A673 (cell line): ENCODE results near the gene ERF. TPM values are rescaled to one million over a fixed set of nuclear protein-coding genes. Genes with fewer than 3 reads are reported as not detected.
A peak's percentile ranks its signal among the peaks of the same experiment; 100 is the strongest.

Source experiments
- BruUV-seq: library from RNA; stranded (reverse); fragments of 400-500 nt; replicated peaks from 2 replicates; lab custom pipeline; 2021; lab: Mats Ljungman, UMichigan
- CTCF ChIA-PET: fragments of 300-600 bp; sonication (Branson Sonifier 250); formaldehyde crosslinking; loops from one replicate; lab custom pipeline; 2022; ENCODE audit warnings: antibody characterized with exemption; lab: Charles Lee
- POLR2A ChIA-PET: fragments of 300-600 bp; sonication (Branson Sonifier 250); formaldehyde crosslinking; loops from one replicate; lab custom pipeline; 2022; ENCODE audit warnings: antibody characterized with exemption; ENCODE audit not compliant: low non-redundant PET; lab: Charles Lee
- DNase-seq: peaks from one replicate; pipeline ENCODE4 v3.0.0-alpha.2; 2015; ENCODE audit warnings: low spot score
- H3K27ac ChIP-seq: fragments of 200-600 bp; sonication (generic); 2 replicates; pipeline ENCODE4 v1.5.1; 2016; ENCODE audit warnings: mixed run types, low read depth, mild to moderate bottlenecking, mixed read lengths, antibody characterized with exemption, low read length; ENCODE audit not compliant: poor library complexity, severe bottlenecking
- H3K27me3 ChIP-seq: fragments of 200-600 bp; sonication (generic); replicated peaks from 2 replicates; pipeline ENCODE4 v1.6.1; 2017; ENCODE audit warnings: mixed run types, low read depth, mild to moderate bottlenecking, mixed read lengths, antibody characterized with exemption, low read length; ENCODE audit not compliant: insufficient read depth, poor library complexity
- H3K36me3 ChIP-seq: fragments of 200-600 bp; sonication (generic); 2 replicates; pipeline ENCODE4 v1.6.1; 2016; ENCODE audit warnings: mixed run types, mild to moderate bottlenecking, mixed read lengths, antibody characterized with exemption, low read length; ENCODE audit not compliant: insufficient read depth, poor library complexity, severe bottlenecking
- H3K4me1 ChIP-seq: fragments of 200-600 bp; sonication (generic); 2 replicates; pipeline ENCODE4 v1.6.1; 2017; ENCODE audit warnings: mixed run types, mild to moderate bottlenecking, mixed read lengths, antibody characterized with exemption, low read length; ENCODE audit not compliant: insufficient read depth, poor library complexity, severe bottlenecking
- H3K4me3 ChIP-seq: fragments of 200-600 bp; sonication (generic); 2 replicates; pipeline ENCODE4 v1.5.1; 2016; ENCODE audit warnings: low read depth, mixed run types, mild to moderate bottlenecking, mixed read lengths, low read length; ENCODE audit not compliant: poor library complexity, severe bottlenecking
- H3K9me3 ChIP-seq: fragments of 200-600 bp; sonication (generic); 2 replicates; pipeline ENCODE4 v1.6.1; 2016; ENCODE audit warnings: mixed run types, low read depth, mild to moderate bottlenecking, mixed read lengths, antibody characterized with exemption, low read length; ENCODE audit not compliant: poor library complexity, severe bottlenecking
- CTCF ChIP-seq: fragments of 300-800, 200-600 bp; sonication (generic); conservative IDR thresholded peaks from 2 replicates; pipeline ENCODE4 v1.5.1; 2017; ENCODE audit warnings: low read depth, mild to moderate bottlenecking, antibody characterized with exemption, low read length, moderate library complexity, mixed read lengths
- EZH2 ChIP-seq: fragments of 200-600 bp; sonication (generic); IDR thresholded peaks from 2 replicates; pipeline ENCODE4 v1.6.1; 2017; ENCODE audit warnings: borderline replicate concordance, low read depth, mild to moderate bottlenecking, mixed read lengths, antibody characterized with exemption, low read length; ENCODE audit not compliant: poor library complexity, severe bottlenecking
- intact Hi-C: fragments of 100-400 bp; cut with micrococcal nuclease; formaldehyde crosslinking; loops from one replicate; pipeline ENCODE4 v1.10.0; 2022; ENCODE audit not compliant: unreplicated experiment
- total RNA-seq: library from RNA; stranded (reverse); gene quantifications from 2 replicates; pipeline ENCODE4 v1.2.3, GENCODE V29; 2021

The ERF gene
- total RNA-seq, 1 experiment from 2014 or later: 164 TPM

DNA sequence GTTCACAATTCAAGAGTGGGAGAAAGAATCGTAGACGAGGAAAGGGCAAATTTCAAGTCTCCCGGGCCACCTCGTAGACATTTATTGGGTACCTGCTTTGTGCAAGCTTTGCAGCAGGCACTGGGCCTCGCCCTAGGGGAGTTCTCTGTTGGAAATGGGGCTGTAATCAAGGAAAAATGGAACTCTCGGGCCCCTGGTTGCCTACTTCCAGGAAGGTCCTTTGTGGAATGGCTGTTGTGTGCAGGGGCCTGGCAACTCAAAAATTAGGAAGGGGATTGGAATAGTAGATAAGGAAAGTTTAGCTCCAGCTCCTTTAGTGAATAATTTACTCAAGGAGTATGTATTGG lies 34.2 kb downstream of the ERF start:
- DNase-seq: no peak
- Histone ChIP-seq H3K27me3 (no peaks in the 10 kb centered on the region), H3K36me3 (peaks cover 18% of the 10 kb centered on the region), H3K4me1 (peaks cover 31% of the 10 kb centered on the region), H3K27ac (peak overlapping the region; percentile 77), H3K9me3 (no peaks in the 10 kb centered on the region), H3K4me3 (peak overlapping the region; percentile 87)
- BruUV-seq: no TSS peak
- intact Hi-C loops: no loop called here
- TF ChIP-seq EZH2 (no peak), CTCF (no peak)
- POLR2A ChIA-PET: interaction anchor here (0.5 to 0.6 kb wide), 2 partner anchors 44 to 47 kb away, joined by 3 to 6 read pairs; no protein-coding TSS in a partner anchor
- CTCF ChIA-PET: interaction anchor here (0.6 kb wide), 1 partner anchor 214 kb away, joined by 6 read pairs; no protein-coding TSS in a partner anchor

- Histone ChIP-seq H3K4me1 (peaks cover 31% of the 10 kb centered on the region), H3K4me3 (peak within 1 kb of the TSS; percentile 87), H3K9me3 (no peaks in the 10 kb centered on the region), H3K36me3 (peaks cover 15% of the 10 kb centered on the region), H3K27me3 (no peaks in the 10 kb centered on the region), H3K27ac (peak within 1 kb of the TSS; percentile 77)
- intact Hi-C loops: no loop called here
- POLR2A ChIA-PET: interaction anchor here (0.5 to 0.6 kb wide), 3 partner anchors 43 to 76 kb away, joined by 3 to 6 read pairs (median 3); no protein-coding TSS in a partner anchor
- BruUV-seq: TSS peak; percentile 92
- peak; percentile 36; the same call in 1 of the 2 replicates for TF ChIP-seq CTCF
- TF ChIP-seq EZH2: no peak
- CTCF ChIA-PET: interaction anchor here (0.6 kb wide), 1 partner anchor 215 kb away, joined by 6 read pairs; no protein-coding TSS in a partner anchor
- DNase-seq: peak; percentile 99
Observed at GRCh38 chr19:42219812-42220750, 34.8 kb downstream of the ERF start, which contains the start of gene ZNF526. Gene ZNF526 (plus strand): TSS chr19:42220312. CDS start chr19:42224404, 4,092 bp downstream.

GRCh38 chr19:42217520-42218437 lies 37.1 kb downstream of the ERF start, which contains the start of gene DEDD2:
Gene DEDD2 (minus strand): TSS chr19:42217677. CDS start chr19:42217007, 670 bp downstream.
- no TSS peak for BruUV-seq
- H3K36me3 ChIP-seq: peaks cover 25% of the 10 kb centered on the region
- H3K27me3 ChIP-seq: no peaks in the 10 kb centered on the region
- peaks cover 31% of the 10 kb centered on the region for H3K4me1 ChIP-seq
- H3K9me3 ChIP-seq: no peaks in the 10 kb centered on the region
- peak; percentile 96 for DNase-seq
- TF ChIP-seq EZH2 (no peak), CTCF (no peak)
- intact Hi-C loops: no loop called here
- CTCF ChIA-PET: no interaction called here
- POLR2A ChIA-PET: no interaction called here
- peak within 1 kb of the TSS; percentile 91 for H3K27ac ChIP-seq
- H3K4me3 ChIP-seq: peak within 1 kb of the TSS; percentile 96
